Activated T-helper 9 cell treated with anti-CD3 and anti-CD28 coated beads, Interleukin-2, amount 50 U/mL, for 16 hours (primary cell): ENCODE measurements around the gene CTRB2.
"Not testable (repeated sequence)": the region's sequence is repeated elsewhere in the genome, so short reads cannot be mapped to it uniquely, and the experiment has no call there.

Experiments used
- DNase-seq: peaks from one replicate; pipeline ENCODE4 v3.0.0-alpha.2; 2020; ENCODE audit warnings: low read depth

Gene CTRB2

DNA sequence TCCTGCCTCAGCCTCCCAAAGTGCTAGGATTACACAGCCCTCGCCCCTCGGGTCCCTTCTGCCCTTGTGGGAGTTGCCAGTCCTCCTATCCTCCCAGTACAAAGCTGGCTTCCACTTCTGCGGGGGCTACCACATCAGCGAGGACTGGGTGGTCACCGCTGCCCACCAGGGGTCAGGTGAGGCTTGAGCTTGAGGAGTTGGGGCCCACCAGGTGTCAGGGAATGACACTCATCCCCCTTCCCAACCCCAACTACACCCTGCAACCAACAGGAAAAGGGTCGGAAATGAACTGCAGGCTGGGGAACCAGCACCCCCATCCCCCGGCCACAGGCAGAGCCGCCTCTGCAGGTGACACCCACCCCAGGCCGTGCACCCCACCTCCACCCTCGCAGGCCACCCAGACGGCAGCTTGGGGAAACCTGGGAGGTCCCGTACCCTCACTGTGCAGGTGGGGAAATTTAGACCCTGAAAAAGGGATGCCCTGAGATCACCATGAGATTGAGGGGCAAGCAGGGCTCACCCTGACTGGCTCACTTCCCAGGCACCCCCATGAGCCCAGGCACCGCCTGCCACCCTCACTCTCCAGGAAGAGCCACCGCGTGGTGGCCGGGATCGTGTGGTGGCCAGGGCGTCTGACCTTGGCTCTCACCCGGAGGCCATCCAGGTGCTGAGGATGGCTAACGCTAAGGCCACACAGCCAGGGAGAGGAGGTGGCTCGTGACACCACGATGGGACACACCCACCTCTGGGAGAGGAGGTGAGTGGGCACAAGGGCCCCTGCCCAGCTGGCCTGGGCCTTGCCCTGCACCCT lies 19.8 kb upstream of the CTRB2 start:
- DNase-seq: no peak

DNA sequence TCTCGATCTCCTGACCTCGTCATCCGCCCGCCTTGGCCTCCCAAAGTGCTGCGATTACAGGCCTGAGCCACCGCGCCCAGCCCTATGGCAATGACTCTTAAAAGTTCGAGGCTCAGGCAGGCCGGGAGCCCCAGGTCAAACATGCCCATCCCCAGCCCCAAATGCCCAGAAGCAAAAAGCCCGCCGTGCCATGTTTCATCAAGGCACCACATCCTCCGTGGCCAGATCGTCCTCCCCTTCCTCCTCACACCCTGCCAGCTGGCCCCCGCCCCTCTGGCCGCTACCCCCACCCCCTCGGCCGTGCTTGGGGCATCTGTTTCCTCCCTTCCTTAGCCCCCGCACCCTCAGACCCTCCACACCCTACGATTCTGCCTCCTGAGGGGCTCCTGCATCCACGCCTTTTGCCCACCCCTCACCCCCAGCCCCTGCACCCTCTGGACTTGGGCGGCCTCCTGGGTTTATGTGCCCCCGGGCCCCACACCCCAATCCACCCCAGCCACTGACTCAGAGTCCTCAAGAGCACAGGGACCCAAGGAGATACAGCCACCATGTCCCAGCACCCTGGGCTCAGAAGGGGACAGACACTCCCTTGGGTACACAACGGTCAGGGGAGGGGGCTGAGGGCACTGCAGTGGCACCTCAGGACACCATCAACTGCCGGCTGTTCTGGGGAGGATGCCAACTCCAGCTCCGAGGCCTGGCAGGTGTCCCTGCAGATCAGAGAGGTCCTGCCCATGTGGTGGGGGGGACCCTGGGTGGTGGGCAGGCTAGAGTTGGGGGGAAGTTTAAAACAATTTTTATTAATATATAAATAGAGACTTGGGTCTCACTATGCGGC lies 18.9 kb upstream of the CTRB2 start:
- no peak for DNase-seq

DNA sequence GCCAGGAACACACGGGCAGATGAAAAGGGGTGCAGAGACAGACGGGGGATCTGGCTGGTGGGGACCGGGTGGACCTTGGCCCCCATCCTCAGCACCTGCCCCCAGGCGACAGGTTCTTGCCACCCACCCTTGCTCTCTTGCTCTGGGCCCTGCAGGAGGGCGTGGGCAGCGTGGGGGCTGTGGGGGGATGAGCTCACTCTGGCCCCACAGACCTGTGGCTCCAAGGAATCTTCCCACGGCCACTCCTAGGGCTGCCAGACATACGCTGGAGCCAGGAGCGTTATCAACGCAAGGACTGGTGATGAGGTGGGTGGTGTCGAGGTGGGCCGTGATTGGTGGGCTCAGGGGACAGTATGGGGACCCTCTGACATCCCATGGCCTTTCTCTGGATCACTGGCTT lies 18.1 kb upstream of the CTRB2 start:
- DNase-seq: no peak

DNA sequence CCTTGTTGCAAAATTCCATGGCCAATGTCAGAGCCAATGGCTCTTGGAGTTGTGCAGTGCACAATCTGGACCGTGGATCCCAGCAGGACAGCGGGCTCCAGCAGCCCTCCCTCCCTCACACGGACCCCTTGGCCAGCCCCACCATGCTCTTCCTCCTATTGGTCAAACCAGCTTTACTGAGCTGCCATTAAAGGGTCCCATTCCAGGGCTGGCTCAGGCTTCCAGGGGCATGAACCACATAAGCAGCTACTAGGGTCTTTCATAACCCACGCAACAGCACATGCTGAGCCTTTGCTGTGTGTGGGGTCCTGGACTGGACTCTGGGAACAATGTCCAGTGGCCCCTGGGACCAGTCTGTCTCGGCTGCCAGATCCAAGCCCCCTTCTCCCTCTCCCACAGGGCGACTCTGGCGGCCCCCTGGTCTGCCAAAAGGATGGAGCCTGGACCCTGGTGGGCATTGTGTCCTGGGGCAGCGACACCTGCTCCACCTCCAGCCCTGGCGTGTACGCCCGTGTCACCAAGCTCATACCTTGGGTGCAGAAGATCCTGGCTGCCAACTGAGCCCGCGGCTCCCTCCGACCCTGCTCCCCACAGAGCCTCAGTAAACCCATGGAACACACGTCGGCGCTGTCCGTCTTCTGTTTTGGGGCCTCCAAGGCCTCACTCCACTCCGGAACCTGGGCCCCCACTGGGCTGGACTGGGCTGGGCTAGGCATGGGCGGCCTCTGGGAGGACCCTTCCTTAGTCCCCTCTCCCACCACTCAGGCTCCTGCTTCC lies 17.5 kb upstream of the CTRB2 start:
- no peak for DNase-seq

DNA sequence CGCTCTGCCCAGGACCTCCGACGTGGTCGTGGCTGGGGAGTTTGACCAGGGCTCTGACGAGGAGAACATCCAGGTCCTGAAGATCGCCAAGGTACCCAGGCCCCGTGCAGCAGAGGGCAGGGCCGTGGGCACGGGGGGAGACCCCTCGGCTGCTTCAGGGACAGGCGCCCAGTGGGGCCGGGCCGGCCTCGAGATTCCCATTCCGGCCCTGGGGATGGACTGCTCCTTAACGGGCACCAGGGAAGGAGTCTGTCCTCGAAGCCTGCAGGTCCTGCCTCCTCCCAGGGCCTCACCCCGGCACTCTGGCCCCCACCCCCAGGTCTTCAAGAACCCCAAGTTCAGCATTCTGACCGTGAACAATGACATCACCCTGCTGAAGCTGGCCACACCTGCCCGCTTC lies 16.2 kb upstream of the CTRB2 start:
- DNase-seq: not testable (repeated sequence)

DNA sequence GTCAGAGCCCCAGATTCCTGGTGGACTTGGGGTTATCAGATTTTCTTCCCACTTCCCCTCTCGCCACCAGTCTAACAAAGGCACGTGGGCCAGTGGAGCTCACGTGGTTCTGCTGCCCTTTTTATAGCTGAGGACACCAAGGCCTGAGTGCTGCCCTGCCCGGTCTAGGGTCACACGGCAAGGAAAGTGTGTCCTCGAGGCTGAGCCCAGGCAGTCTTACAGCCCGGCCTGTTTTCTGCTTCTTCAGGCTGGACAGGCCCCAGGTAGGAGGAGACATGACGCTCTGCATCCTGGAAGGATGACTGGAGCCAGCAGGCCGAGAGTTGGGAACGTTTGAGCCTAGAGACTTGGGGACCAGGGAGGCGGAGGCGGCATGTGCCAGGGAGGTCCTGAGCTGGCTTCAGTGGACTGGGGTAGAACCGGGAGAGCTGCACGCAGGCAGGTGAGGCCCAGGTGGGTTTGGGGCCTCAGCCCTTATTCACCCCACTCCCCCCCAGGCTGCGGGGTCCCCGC lies 15.4 kb upstream of the CTRB2 start:
- no peak for DNase-seq

DNA sequence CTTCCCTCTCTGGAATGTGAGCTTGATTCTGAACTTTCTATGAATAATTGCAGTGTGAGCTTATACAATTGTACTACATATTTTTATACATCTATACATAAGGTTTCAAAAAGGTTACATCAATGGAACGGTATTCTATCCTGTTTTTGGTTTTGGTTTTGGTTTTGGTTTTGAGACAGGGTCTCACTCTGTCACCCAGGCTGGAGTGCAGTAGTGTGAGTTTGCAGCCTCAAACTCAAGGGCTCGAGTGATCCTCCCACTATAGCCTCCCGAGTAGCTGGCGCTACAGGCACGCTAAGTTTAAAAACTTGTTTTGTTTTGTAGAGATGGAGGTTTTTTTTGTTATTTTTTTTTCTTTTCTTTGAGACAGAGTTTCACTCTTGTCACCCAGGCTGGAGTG lies 12.9 kb upstream of the CTRB2 start:
- no peak for DNase-seq

DNA sequence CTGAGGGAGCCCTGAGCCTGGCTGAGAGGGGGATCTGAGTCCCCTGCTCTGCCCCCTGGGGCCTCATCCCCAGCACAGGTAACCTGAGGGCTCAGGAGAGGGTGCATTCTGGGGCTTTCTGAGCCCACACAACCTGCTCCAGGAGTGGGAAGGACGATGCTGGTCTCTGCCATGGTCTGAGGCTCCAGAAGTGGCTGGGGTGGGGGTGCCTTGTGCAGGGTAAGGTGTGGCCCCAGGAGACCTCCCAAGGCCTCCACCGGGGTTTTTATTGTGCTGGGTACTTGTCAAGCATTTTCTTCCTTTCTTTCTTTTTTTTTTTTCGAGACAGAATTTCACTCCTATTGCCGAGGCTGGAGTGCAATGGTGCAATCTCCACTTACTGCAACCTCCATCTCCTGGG lies 12.1 kb upstream of the CTRB2 start:
- DNase-seq: no peak

DNA sequence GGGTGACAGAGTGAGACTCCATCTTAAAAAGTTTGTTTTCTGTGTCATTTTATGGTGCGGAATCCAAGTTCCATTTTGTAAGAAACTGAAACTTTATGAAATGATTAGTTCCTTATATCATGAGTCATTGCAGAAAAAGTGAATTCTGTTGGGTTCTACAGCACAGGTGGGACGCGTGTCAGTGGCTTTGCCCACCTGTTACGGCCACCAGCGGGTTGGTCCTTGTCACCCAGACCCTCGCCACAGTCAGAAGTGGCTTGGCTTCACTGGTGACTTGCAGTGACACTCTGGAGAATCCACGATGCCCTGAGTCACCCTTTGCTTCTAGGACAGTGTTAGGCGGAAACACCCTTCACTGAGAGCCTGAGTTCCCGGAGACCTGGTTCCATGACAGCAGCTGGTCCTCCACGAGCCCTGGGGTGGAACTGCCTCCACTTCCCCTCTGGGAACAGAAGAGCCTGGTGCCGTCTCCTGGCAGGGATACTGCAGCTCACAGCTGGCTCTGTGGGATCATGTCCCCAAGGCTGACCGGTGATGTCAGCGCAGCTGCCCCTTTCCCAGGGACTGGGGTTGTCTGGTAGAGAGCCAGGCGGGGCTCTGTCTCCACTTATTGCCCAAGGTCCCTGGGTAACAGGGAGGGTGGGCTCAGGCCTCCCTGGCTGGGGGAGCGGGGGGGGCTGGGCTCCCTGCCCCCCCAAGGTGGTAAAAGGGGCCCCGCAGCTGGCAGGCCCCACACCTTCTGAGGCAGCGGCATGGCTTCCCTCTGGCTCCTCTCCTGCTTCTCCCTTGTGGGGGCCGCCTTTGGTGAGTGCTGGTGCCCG lies 11.5 kb upstream of the CTRB2 start, which contains the start of gene CTRB1:
Gene CTRB1, plus strand, starts transcription at position 733 of the 821 bp plus-strand sequence. Its CDS starts 20 bp downstream, at position 753.
- DNase-seq: no peak

DNA sequence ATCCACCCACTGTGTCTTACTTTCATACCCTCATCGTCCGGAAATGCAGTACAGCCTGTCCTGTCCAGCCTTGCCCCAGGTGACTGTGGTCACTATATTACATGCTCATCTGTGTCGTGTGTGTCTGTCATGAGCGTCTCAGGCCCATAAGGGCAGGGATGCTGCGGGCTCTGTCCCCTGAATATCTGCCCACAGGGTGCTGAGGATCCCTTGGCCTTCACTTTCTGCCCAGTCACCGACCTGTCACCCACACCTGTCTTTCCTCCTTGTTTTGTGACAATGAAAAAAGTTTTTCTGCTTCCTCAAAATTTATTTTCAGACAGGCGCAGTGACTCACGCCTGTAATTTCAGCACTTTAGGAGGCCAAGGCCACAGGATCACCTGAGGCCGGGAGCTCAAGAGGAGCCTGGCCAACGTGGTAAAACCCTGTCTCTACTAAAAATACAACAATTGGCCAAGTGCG lies 10.5 kb upstream of the CTRB2 start:
- no peak for DNase-seq

DNA sequence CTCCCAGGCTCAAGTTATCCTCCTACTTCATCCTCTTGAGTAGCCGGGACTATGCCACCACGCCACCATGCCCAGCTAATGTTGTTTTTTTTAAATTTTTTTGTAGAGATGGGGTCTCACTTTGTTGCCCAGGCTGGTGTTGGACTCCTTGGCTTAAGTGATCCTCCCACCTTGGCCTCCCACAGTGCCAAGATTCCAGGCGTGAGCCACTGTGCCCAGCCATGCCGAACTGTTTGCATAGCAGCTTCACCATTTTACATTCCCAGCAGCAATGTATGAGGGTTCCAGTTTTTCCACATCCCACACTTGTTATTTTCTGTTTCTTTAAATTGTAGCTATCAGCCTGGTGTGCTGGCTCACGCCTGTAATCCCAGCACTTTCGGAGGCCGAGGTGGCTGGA lies 9.6 kb upstream of the CTRB2 start:
- DNase-seq: no peak

DNA sequence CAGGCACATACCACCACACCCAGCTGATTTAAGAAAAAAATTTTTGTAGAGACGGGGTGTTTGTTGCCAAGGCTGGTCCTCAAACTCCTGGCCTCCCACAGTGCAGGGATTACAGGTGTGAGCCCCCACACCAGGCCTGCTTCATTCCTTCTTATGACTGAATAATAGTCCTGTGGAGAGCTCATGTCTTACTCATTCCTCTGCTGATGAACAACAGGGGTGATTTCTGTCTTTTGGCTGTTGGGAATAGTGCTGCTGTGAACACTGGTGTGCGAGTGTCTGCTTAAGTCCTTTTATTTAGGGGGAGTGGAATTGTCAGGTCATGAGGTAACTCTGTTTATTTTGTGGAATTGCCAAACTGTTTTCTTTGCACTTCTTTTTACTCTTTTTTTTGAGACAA lies 9.2 kb upstream of the CTRB2 start:
- DNase-seq: no peak

DNA sequence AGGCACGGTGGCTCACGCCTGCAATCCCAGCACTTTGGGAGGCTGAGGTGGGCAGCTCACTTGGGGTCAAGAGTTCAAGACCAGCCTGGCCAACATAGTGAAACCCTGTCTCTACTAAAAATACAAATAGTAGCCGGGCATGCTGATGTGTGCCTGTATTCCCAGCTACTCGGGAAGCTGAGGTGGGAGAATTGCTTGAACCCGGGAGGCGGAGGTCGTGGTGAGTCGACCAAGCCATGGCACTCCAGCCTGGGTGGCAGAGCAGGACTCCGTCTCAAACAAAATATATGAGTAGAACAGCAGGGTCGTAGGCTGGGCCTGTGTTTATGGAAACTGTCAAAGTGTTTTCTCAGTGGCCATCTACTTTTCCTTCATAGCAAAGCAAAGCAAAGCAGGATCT lies 4.3 kb upstream of the CTRB2 start:
- not testable (repeated sequence) for DNase-seq

DNA sequence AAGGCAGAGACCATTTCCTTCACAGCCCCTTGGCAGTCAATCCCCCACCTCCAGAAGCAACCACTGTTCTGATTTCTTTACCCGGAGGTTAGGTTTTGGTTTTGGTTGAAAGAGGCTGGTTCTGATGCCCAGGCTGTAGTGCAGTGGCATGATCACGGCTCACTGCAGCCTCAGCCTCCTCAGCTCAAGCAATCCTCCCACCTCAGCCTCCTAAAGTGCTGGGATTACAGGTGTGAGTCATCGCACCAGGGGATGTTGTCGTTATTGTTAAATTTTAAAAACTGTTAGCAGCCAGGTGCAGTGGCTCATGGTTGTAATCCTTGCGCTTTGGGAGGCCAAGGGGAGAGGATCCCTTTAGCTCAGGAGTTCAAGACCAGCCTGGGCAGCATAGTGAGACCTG lies 3.0 kb upstream of the CTRB2 start:
- no peak for DNase-seq

DNA sequence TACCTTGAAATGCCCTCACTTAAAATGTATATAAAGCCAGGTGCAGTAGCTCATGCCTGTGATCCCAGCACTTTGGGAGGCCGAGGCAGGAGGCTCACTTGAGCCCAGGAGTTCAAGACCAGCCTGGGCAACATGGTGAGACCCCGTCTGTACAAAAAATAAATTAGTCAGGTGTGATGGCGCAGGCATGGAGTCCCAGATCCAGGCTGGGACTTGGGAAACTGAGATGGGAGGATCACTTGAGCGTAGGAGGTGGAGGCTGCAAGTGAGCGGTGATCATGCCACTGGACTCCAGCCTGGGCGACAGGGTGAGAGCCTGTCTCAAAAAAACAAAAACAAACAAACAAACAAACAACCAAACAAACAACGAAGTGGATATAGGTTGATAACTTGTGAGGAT lies 2.6 kb upstream of the CTRB2 start:
- DNase-seq: not testable (repeated sequence)

DNA sequence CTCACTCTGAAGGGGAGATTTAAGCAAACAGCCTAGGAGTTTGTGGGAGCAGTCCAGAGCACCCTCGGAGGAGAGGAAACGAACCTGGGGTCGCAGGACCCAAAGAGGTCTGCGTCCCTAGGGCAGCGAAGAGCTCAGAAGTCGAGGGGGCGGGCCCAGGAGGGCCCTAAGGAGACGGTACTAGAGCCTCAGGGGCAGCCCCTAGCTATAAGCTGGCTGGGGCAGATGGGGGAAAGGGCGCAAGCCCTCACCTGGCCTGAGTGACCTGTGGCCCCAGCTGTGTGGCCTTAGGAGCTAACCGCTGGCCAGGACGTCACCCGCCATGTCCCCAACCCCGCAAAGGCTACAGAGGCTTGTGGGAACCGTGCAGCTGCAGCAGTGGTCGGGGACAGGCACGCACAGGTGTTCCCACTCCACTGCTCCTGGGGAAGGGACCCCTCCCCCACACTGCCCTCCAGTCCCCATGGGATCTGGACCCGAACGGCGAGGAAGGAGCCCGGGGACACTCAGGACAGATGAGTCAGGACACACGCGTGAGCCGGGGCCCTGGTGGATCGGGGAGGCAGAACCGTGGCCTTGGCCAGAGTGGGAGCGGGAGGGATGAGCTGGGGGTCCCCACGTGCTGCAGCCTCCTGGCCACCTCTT lies 2.0 kb upstream of the CTRB2 start:
- no peak for DNase-seq

DNA sequence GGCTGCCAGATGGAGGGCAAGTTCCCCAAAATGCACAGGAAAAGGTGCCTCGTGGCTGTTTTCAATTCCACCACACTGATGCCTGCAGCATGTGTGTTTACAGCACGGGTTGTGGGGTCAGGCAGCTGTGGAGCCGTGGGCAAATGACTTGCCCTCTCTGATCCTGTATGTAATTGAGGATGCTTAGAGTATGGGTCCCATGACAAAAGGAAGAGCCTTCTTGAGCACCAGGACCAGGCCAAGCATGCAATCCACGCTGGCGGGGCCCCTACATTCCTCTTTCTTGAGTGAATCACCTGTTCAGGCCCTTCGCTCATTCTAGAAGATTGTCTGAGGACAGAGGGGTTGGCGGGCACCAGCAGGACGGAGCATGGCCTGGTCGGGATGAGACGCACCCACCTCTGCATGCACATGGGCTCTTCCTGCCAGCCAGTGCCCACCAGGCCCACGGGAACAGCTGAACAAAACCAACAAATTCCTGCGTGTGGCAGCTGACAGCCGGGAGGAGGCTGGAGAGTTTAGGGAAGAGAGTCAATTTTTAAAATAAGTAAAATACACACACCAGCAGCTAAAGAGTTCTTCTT lies 1.4 kb upstream of the CTRB2 start:
- no peak for DNase-seq

DNA sequence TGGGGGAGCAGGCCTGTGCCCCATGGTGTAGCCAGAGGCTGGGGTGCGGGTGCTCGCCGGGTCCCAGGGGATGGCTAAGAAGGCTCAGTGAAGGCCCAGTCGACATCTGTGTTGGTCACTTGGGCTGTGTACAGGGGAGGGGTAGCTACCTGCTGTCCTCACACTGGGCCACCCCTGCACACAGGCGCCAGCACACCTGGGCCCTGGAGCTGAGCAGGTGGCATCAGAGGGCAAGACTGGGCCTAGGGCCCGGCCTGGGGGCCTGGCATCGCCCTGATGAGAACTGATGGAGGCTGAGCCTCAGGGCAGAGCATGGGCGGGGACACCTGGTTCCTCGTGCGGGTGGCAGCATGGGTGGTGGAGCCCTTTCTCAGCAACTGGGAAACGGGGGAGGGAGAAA lies 870 bp upstream of the CTRB2 start:
- DNase-seq: no peak

DNA sequence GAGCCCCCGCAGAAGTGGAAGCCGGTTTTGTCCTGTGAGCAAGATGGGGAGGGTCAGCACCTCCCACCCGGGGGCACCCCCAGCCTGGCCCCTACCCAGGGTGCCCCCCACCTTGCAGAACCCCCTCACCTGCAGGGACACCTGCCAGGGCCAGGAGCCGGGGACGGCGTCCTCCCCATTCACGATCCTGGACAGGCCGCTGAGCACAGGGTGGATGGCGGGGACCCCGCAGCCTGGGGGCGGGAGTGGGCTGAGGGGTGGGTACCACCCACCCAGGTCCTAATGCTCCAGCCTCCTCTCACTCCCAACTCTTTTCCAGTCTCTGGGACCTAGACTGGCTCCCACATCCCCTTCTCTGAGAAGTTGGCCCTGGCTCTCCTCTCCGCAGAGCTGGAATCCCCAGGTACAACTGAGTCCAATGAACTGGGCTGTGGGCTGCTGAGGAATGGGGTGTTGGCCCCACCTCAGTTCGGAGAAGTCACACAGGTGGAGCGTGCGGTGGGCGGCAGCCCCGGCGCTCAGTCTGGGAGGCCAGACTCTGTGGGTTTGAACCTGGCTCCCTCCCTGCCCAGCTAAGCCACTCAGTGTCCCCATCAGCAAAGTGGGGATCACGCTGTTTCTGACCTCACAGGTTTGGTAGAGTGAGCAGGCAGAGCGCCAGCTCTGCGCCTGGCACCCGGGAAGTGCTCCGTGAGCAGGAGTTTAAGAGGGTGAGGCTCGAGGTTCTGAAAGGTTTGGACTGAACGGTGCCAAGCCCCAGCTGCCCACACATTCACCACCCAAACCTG lies 806 bp downstream of the CTRB2 start:
- DNase-seq: not testable (repeated sequence)

DNA sequence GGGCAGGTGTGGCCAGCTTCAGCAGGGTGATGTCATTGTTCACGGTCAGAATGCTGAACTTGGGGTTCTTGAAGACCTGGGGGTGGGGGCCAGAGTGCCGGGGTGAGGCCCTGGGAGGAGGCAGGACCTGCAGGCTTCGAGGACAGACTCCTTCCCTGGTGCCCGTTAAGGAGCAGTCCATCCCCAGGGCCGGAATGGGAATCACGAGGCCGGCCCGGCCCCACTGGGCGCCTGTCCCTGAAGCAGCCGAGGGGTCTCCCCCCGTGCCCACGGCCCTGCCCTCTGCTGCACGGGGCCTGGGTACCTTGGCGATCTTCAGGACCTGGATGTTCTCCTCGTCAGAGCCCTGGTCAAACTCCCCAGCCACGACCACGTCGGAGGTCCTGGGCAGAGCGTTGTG lies 1.5 kb downstream of the CTRB2 start:
- not testable (repeated sequence) for DNase-seq
